GM12878 (cell line): ENCODE results near the gene SMIM22. TPM values are rescaled to one million over a fixed set of nuclear protein-coding genes. Genes with fewer than 3 reads are reported as not detected.

Experiments
- ATAC-seq: fragments of 200-7000 bp; cut with Tn5 transposase; 3 replicates; pipeline ENCODE4 v1.9.1; 2020; ENCODE audit warnings: mild to moderate bottlenecking, moderate library complexity
- BruUV-seq: library from RNA; stranded (reverse); fragments of 400-500 nt; replicated peaks from 2 replicates; lab custom pipeline; 2021; lab: Mats Ljungman, UMichigan
- CTCF ChIA-PET: fragments of 300-600 bp; sonication (Branson Sonifier 250); formaldehyde crosslinking; extraction: SDS; loops from one replicate; lab custom pipeline; 2021; ENCODE audit warnings: inconsistent platforms; lab: Yijun Ruan, JAX
- POLR2A ChIA-PET: fragments of 350-600 bp; formaldehyde crosslinking; extraction: SDS; loops from one replicate; lab custom pipeline; 2021; ENCODE audit warnings: inconsistent platforms; lab: Charles Lee
- RAD21 ChIA-PET: fragments of 300-600 bp; sonication (Branson Sonifier 250); formaldehyde crosslinking; loops from one replicate; lab custom pipeline; 2023; ENCODE audit warnings: antibody characterized with exemption; ENCODE audit not compliant: unreplicated experiment; lab: Charles Lee
- SMC1A ChIA-PET: fragments of 300-600 bp; sonication (Branson Sonifier 250); formaldehyde crosslinking; loops from one replicate; lab custom pipeline; 2023; ENCODE audit not compliant: unreplicated experiment, uncharacterized antibody; lab: Charles Lee
- DNase-seq: peaks from one replicate; pipeline ENCODE4 v3.0.0-alpha.2; 2011; ENCODE audit warnings: low read depth, low spot score
- FAIRE-seq: peaks from 3 replicates; lab custom pipeline; 2011; peaks lifted over from hg19 to GRCh38; lab: Jason Lieb, UNC
- H2AFZ ChIP-seq: 2 replicates; pipeline ENCODE4 v1.6.0; 2011; ENCODE audit warnings: low read depth, low read length, control low read depth; ENCODE audit not compliant: control insufficient read depth
- H3K27ac ChIP-seq: 2 replicates; pipeline ENCODE4 v1.5.1; 2011; ENCODE audit warnings: control low read depth; ENCODE audit not compliant: control insufficient read depth, insufficient read depth
- H3K27me3 ChIP-seq, 2 experiments: replicated peaks in 1 of 2; 2 replicates each; pipeline versions ENCODE4 v1.6.0 to v1.6.1; 2011; ENCODE audit warnings: low read length in 1 of 2; ENCODE audit not compliant: control insufficient read depth in 2 of 2, insufficient read depth in 2 of 2
- H3K36me3 ChIP-seq, 2 experiments: 2 replicates each; pipeline ENCODE4 v1.5.1; 2011; ENCODE audit warnings: low read length in 1 of 2; ENCODE audit not compliant: control insufficient read depth in 2 of 2, insufficient read depth in 2 of 2
- H3K4me1 ChIP-seq: 2 replicates; pipeline ENCODE4 v1.6.1; 2011; ENCODE audit warnings: mild to moderate bottlenecking, low read length, moderate library complexity, mixed read lengths; ENCODE audit not compliant: control insufficient read depth, insufficient read depth
- H3K4me2 ChIP-seq: 2 replicates; pipeline ENCODE4 v1.6.0; 2011; ENCODE audit warnings: control low read depth; ENCODE audit not compliant: control insufficient read depth, insufficient read depth
- H3K4me3 ChIP-seq: fragments of 200-600 bp; sonication (generic); 2 replicates; pipeline ENCODE4 v1.5.1; 2016
- H3K79me2 ChIP-seq: 2 replicates; pipeline ENCODE4 v1.6.0; 2011; ENCODE audit warnings: low read length; ENCODE audit not compliant: control insufficient read depth, insufficient read depth
- H3K9ac ChIP-seq: 2 replicates; pipeline ENCODE4 v1.8.0; 2011; ENCODE audit warnings: low read length, control low read depth, mixed read lengths; ENCODE audit not compliant: control insufficient read depth, insufficient read depth
- H3K9me3 ChIP-seq: replicated peaks from 3 replicates; pipeline ENCODE4 v1.5.1; 2011; ENCODE audit warnings: mild to moderate bottlenecking, low read length; ENCODE audit not compliant: control insufficient read depth, insufficient read depth
- H4K20me1 ChIP-seq: 2 replicates; pipeline ENCODE4 v1.6.0; 2011; ENCODE audit not compliant: control insufficient read depth, insufficient read depth
- CHD4 ChIP-seq: fragments of 200-600 bp; sonication (generic); IDR thresholded peaks from 2 replicates; pipeline ENCODE4 v1.6.1; 2016; ENCODE audit warnings: mild to moderate bottlenecking
- MYB ChIP-seq: fragments of 150-350 bp; IDR thresholded peaks from 2 replicates; pipeline ENCODE4 v1.6.1; 2014; ENCODE audit warnings: mild to moderate bottlenecking, low read depth, low read length, borderline replicate concordance
- SRF ChIP-seq, 2 experiments: IDR thresholded peaks; 2 replicates each; pipeline ENCODE4 v1.6.1; 2011; ENCODE audit warnings: low read depth in 2 of 2, low read length in 2 of 2, mild to moderate bottlenecking in 1 of 2, moderate library complexity in 1 of 2
- STAT1 ChIP-seq: fragments of 450-650 bp; conservative IDR thresholded peaks from 2 replicates; pipeline ENCODE4 v1.6.1; 2014; ENCODE audit warnings: antibody characterized with exemption, mild to moderate bottlenecking
- SUZ12 ChIP-seq: fragments of 200-600 bp; sonication (generic); IDR thresholded peaks from one replicate; pipeline ENCODE4 v1.6.1; 2018; ENCODE audit warnings: antibody characterized with exemption, mild to moderate bottlenecking; ENCODE audit not compliant: unreplicated experiment
- TBL1XR1 ChIP-seq: IDR thresholded peaks from 2 replicates; pipeline ENCODE4 v1.6.1; 2012; ENCODE audit warnings: low read depth, low read length, improper control_type of control experiment
- ZNF24 ChIP-seq: fragments of 450-650 bp; IDR thresholded peaks from 2 replicates; pipeline ENCODE4 v1.6.1; 2017; ENCODE audit warnings: antibody characterized with exemption, mild to moderate bottlenecking
- ZNF384 ChIP-seq: IDR thresholded peaks from 2 replicates; pipeline ENCODE4 v1.6.1; 2012; ENCODE audit warnings: low read depth, mild to moderate bottlenecking, low read length, improper control_type of control experiment, borderline replicate concordance
- WGBS: methylation state at CpG from one replicate; pipeline ENCODE4 v1.1.6; 2016; ENCODE audit warnings: low lambda C conversion rate; ENCODE audit not compliant: insufficient replicate concordance, insufficient coverage; ENCODE audit errors: missing lambda C conversion rate; 5-methylcytosine and 5-hydroxymethylcytosine counted together
- in situ Hi-C: fragments of 300-500 bp; cut with MboI; formaldehyde crosslinking; loops from 9 replicates; pipeline ENCODE4 v1.14.3; 2018; ENCODE audit warnings: mixed read lengths
- intact Hi-C: fragments of 100-400 bp; cut with micrococcal nuclease; formaldehyde crosslinking; loops from one replicate; pipeline ENCODE4 v1.14.2; 2022; ENCODE audit not compliant: unreplicated experiment
- polyA plus RNA-seq, 11 experiments: library from polyadenylated mRNA; depleted of rRNA in 4 of 11; unstranded in 6 of 11; stranded (reverse) in 5 of 11; fragments of >200 nt; fragmentation: Nextera tagmentation in 4 of 11; fragmentation: Illumina TruSeq in 1 of 11; extraction: Ambion mirVana in 4 of 11; extraction: Trizol in 1 of 11; gene quantifications; 1 replicate in 1 of 11; 2 replicates in 10 of 11; pipeline versions ENCODE4 v1.2.1 to v1.2.3, GENCODE V29; 2011 to 2016; ENCODE audit warnings: inconsistent platforms in 2 of 11, missing spikeins in 2 of 11, low read depth in 1 of 11
- total RNA-seq, 4 experiments: library from RNA; depleted of rRNA in 3 of 4; stranded (reverse); fragments of >200 nt in 3 of 4; fragmentation: Illumina TruSeq in 1 of 4; extraction: Trizol in 1 of 4; gene quantifications; 2 replicates each; pipeline versions ENCODE4 v1.2.1 to v1.2.3, GENCODE V29; 2013 to 2021
- TF ChIP-seq, protein P1 (sequence below): IDR thresholded peaks from 2 replicates; pipeline ENCODE4 v1.6.1; 2011; ENCODE audit warnings: low read depth, low read length, improper control_type of control experiment, borderline replicate concordance
- TF ChIP-seq, protein P2 (sequence below): IDR thresholded peaks from 2 replicates; pipeline ENCODE4 v1.6.1; 2012; ENCODE audit warnings: low read depth, low read length, improper control_type of control experiment

The SMIM22 gene
- total and polyA plus RNA-seq, 10 of the 15 experiments (the other 5 are each of a cell fraction or from before 2014, with no cell fraction given): 0.83 TPM; not detected in 9

GRCh38 chr16:4805231-4805630 lies 10.1 kb downstream of the SMIM22 start:
- peaks cover 3 to 11% of the 10 kb centered on the region in 2 experiments for H3K36me3 ChIP-seq
- 99% methylated on average over 11 of the region's 11 CpGs for WGBS

GRCh38 chr16:4806280-4806679 lies 11.1 kb downstream of the SMIM22 start:
- peaks cover 6% of the 10 kb centered on the region; the same call in 1 of the 2 replicates for H3K4me1 ChIP-seq
- RAD21 ChIA-PET: no interaction called here
- no peak for DNase-seq
- H3K27me3 ChIP-seq: no peaks in the 10 kb centered on the region
- no peak overlapping the region for H3K9ac ChIP-seq
- H3K4me2 ChIP-seq: no peak overlapping the region
- no peak overlapping the region for H2AFZ ChIP-seq
- TF ChIP-seq SRF (IDR thresholded peaks at IDR 0.05; ENCODE audit: low read depth in 2 of 2, low read length in 2 of 2) (no peak), ZNF24 (no peak), TBL1XR1 (no peak), STAT1 (no peak), ZNF384 (no peak), SUZ12 (no peak)
- TF ChIP-seq, protein P1, sequence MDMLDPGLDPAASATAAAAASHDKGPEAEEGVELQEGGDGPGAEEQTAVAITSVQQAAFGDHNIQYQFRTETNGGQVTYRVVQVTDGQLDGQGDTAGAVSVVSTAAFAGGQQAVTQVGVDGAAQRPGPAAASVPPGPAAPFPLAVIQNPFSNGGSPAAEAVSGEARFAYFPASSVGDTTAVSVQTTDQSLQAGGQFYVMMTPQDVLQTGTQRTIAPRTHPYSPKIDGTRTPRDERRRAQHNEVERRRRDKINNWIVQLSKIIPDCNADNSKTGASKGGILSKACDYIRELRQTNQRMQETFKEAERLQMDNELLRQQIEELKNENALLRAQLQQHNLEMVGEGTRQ: no peak
- TF ChIP-seq, protein P2, sequence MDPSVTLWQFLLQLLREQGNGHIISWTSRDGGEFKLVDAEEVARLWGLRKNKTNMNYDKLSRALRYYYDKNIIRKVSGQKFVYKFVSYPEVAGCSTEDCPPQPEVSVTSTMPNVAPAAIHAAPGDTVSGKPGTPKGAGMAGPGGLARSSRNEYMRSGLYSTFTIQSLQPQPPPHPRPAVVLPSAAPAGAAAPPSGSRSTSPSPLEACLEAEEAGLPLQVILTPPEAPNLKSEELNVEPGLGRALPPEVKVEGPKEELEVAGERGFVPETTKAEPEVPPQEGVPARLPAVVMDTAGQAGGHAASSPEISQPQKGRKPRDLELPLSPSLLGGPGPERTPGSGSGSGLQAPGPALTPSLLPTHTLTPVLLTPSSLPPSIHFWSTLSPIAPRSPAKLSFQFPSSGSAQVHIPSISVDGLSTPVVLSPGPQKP: no peak
- WGBS: 94% methylated on average over 6 of the region's 6 CpGs
- CTCF ChIA-PET: interaction anchor here (0.6 to 0.7 kb wide), 2 partner anchors 29 to 517 kb away, joined by 3 read pairs; no protein-coding TSS in a partner anchor
- H3K79me2 ChIP-seq: no peaks in the 10 kb centered on the region
- H3K27ac ChIP-seq: no peak overlapping the region
- POLR2A ChIA-PET: interaction anchor here (0.6 kb wide), 1 partner anchor 33 kb away, joined by 5 read pairs; no protein-coding TSS in a partner anchor
- BruUV-seq: no TSS peak
- SMC1A ChIA-PET: no interaction called here
- ATAC-seq: no peak
- in situ Hi-C loops: no loop called here
- intact Hi-C loops: loop anchor here (10.0 kb wide), 2 partner anchors 149 to 191 kb away; partner anchors contain the start of genes SEC14L5 and UBALD1
- no peak overlapping the region for H3K4me3 ChIP-seq
- H3K36me3 ChIP-seq: peaks cover 5 to 11% of the 10 kb centered on the region in 2 experiments
- FAIRE-seq: no peak
- no peaks in the 10 kb centered on the region for H4K20me1 ChIP-seq
- no peaks in the 10 kb centered on the region for H3K9me3 ChIP-seq

More at GRCh38 chr16:4805231-4805630, 10.1 kb downstream of the SMIM22 start:
- in situ Hi-C loops (no loop called here), intact Hi-C loops (loop anchor here (10.0 kb wide), 2 partner anchors 150 to 190 kb away; partner anchors contain the start of genes SEC14L5 and UBALD1)
- DNase-seq (no peak), ATAC-seq (no peak), FAIRE-seq (no peak)
- Histone ChIP-seq H4K20me1 (no peaks in the 10 kb centered on the region), H3K27ac (no peak overlapping the region), H3K9ac (no peak overlapping the region), H3K4me3 (no peak overlapping the region), H3K79me2 (no peaks in the 10 kb centered on the region), H3K4me2 (no peak overlapping the region), H3K9me3 (no peaks in the 10 kb centered on the region), H2AFZ (no peak overlapping the region), H3K27me3 (no peaks in the 10 kb centered on the region), H3K4me1 (peaks cover 16% of the 10 kb centered on the region)
- ChIA-PET POLR2A (no interaction called here), RAD21 (no interaction called here), CTCF (interaction anchor here (0.7 kb wide), 1 partner anchor 56 kb away, joined by 3 read pairs; no protein-coding TSS in a partner anchor), SMC1A (no interaction called here)
- no TSS peak for BruUV-seq
- no peak for TF ChIP-seq MYB
- TF ChIP-seq, protein P2: no peak
- no peak for TF ChIP-seq CHD4
